HCT116 (cell line): ENCODE data around the gene ITPK1. TPM values are rescaled to one million over a fixed set of nuclear protein-coding genes. Genes with fewer than 3 reads are reported as not detected.

ENCODE experiments used
- ATAC-seq: fragments of 200-7000 bp; cut with Tn5 transposase; 2 replicates; pipeline ENCODE4 v1.9.1; 2020; ENCODE audit warnings: mild to moderate bottlenecking, moderate library complexity
- BruUV-seq: library from RNA; stranded (reverse); fragments of 400-500 nt; replicated peaks from 2 replicates; lab custom pipeline; 2021; lab: Mats Ljungman, UMichigan
- CTCF ChIA-PET: fragments of 300-600 bp; sonication (Branson Sonifier 250); formaldehyde crosslinking; loops from one replicate; lab custom pipeline; 2021; ENCODE audit warnings: antibody characterized with exemption; lab: Charles Lee
- POLR2A ChIA-PET: fragments of 300-600, 350-600 bp; sonication (Branson Sonifier 250); formaldehyde crosslinking; loops from one replicate; lab custom pipeline; 2021; ENCODE audit warnings: antibody characterized with exemption; lab: Charles Lee
- RAD21 ChIA-PET, 2 experiments: fragments of 300-600 bp; sonication (Branson Sonifier 250); formaldehyde crosslinking; loops; one replicate each; lab custom pipeline; 2023; ENCODE audit warnings: low total read pairs in 2 of 2; ENCODE audit not compliant: uncharacterized antibody in 2 of 2, unreplicated experiment in 2 of 2, low non-redundant PET in 1 of 2; lab: Charles Lee
- DNase-seq: peaks from one replicate; pipeline ENCODE4 v3.0.0-alpha.2; 2010; ENCODE audit warnings: low read depth, low spot score
- H2AFZ ChIP-seq: fragments of 200-600 bp; shearing (Covaris generic), sonication (generic); 2 replicates; pipeline ENCODE4 v1.6.1; 2017; ENCODE audit warnings: low read depth, mixed run types, mixed read lengths, antibody characterized with exemption, low read length; ENCODE audit not compliant: poor library complexity, severe bottlenecking
- H3K27ac ChIP-seq: 2 replicates; pipeline ENCODE4 v1.5.1; 2012; ENCODE audit warnings: low read depth, low read length
- H3K27me3 ChIP-seq: fragments of 200-600 bp; sonication (generic); 2 replicates; pipeline ENCODE4 v1.6.1; 2016; ENCODE audit warnings: mixed run types, low read length, mixed read lengths; ENCODE audit not compliant: insufficient read depth
- H3K36me3 ChIP-seq, 2 experiments: fragments of 200-500 bp in 1 of 2; fragments of 200-600 bp in 1 of 2; sonication (Bioruptor generic) in 1 of 2; sonication (generic) in 1 of 2; 2 replicates each; pipeline versions ENCODE4 v1.5.1 to v1.6.1; 2014 to 2016; ENCODE audit warnings: low read length in 2 of 2, inconsistent platforms in 1 of 2, mixed read lengths in 1 of 2, mixed run types in 1 of 2; ENCODE audit not compliant: insufficient read depth in 2 of 2, control insufficient read depth in 1 of 2
- H3K4me1 ChIP-seq, 2 experiments: fragments of 200-600 bp in 1 of 2; sonication (generic) in 1 of 2; 2 replicates each; pipeline versions ENCODE4 v1.5.1 to v1.6.1; 2012 to 2017; ENCODE audit warnings: low read length in 2 of 2, inconsistent platforms in 1 of 2, mild to moderate bottlenecking in 1 of 2, mixed read lengths in 1 of 2, mixed run types in 1 of 2, moderate library complexity in 1 of 2; ENCODE audit not compliant: insufficient read depth in 2 of 2, control insufficient read depth in 1 of 2
- H3K4me2 ChIP-seq: fragments of 200-600 bp; sonication (generic); 2 replicates; pipeline ENCODE4 v1.6.1; 2017; ENCODE audit warnings: mixed run types, low read length, mixed read lengths
- H3K4me3 ChIP-seq, 2 experiments: fragments of 200-600 bp in 1 of 2; sonication (generic) in 1 of 2; replicated peaks in 1 of 2; 2 replicates each; pipeline ENCODE4 v1.5.1; 2011 to 2016; ENCODE audit warnings: low read length in 2 of 2, control low read depth in 1 of 2, low read depth in 1 of 2, mild to moderate bottlenecking in 1 of 2, mixed read lengths in 1 of 2, mixed run types in 1 of 2
- H3K79me2 ChIP-seq: fragments of 200-600 bp; sonication (generic); 2 replicates; pipeline ENCODE4 v1.6.1; 2017; ENCODE audit warnings: mild to moderate bottlenecking, mixed run types, low read length, moderate library complexity, mixed read lengths; ENCODE audit not compliant: insufficient read depth
- H3K9ac ChIP-seq: fragments of 200-600 bp; sonication (generic); 2 replicates; pipeline ENCODE4 v1.6.1; 2016; ENCODE audit warnings: low read length, mixed read lengths
- H3K9me2 ChIP-seq: fragments of 200-600 bp; sonication (generic), shearing (Covaris generic); 2 replicates; pipeline ENCODE4 v1.6.1; 2017; ENCODE audit warnings: mixed run types, mild to moderate bottlenecking, moderate library complexity; ENCODE audit not compliant: insufficient read depth
- H3K9me3 ChIP-seq, 2 experiments: fragments of 200-500 bp in 1 of 2; fragments of 200-600 bp in 1 of 2; sonication (Bioruptor generic) in 1 of 2; sonication (generic) in 1 of 2; 2 replicates each; pipeline ENCODE4 v1.6.1; 2014 to 2017; ENCODE audit warnings: low read length in 2 of 2, mixed read lengths in 2 of 2, inconsistent platforms in 1 of 2, low read depth in 1 of 2, mild to moderate bottlenecking in 1 of 2, mixed run types in 1 of 2, moderate library complexity in 1 of 2; ENCODE audit not compliant: control insufficient read depth in 1 of 2, insufficient read depth in 1 of 2
- H4K20me1 ChIP-seq: fragments of 200-600 bp; sonication (generic), shearing (Covaris generic); 2 replicates; pipeline ENCODE4 v1.6.1; 2017; ENCODE audit warnings: mixed run types, mild to moderate bottlenecking, moderate library complexity; ENCODE audit not compliant: insufficient read depth
- ATF3 ChIP-seq: IDR thresholded peaks from 2 replicates; pipeline ENCODE4 v1.6.1; 2012
- EGR1 ChIP-seq: IDR thresholded peaks from 2 replicates; pipeline ENCODE4 v1.6.1; 2012; ENCODE audit warnings: low read depth
- ELF1 ChIP-seq: IDR thresholded peaks from 2 replicates; pipeline ENCODE4 v1.6.1; 2012; ENCODE audit warnings: low read depth, borderline replicate concordance
- EZH2phosphoT487 ChIP-seq: fragments of 200-600 bp; IDR thresholded peaks from 2 replicates; pipeline ENCODE4 v1.6.1; 2018; ENCODE audit warnings: antibody characterized with exemption, borderline replicate concordance
- REST ChIP-seq: IDR thresholded peaks from 2 replicates; pipeline ENCODE4 v1.6.1; 2012; ENCODE audit warnings: low read depth
- TCF7L2 ChIP-seq: IDR thresholded peaks from 2 replicates; pipeline ENCODE4 v1.7.0; 2011; ENCODE audit warnings: borderline replicate concordance, inconsistent platforms; ENCODE audit not compliant: insufficient read depth, insufficient read length; ENCODE audit errors: extremely low read depth
- YY1 ChIP-seq: IDR thresholded peaks from 2 replicates; pipeline ENCODE4 v1.6.1; 2011; ENCODE audit warnings: low read length, low read depth, moderate library complexity, mild to moderate bottlenecking; ENCODE audit not compliant: insufficient replicate concordance; ENCODE audit errors: extremely low read depth
- ZNF274 ChIP-seq: fragments of 200-500 bp; sonication (Bioruptor generic); IDR thresholded peaks from 2 replicates; pipeline ENCODE4 v1.6.1; 2014; ENCODE audit warnings: mild to moderate bottlenecking, low read depth, low read length, inconsistent platforms
- intact Hi-C: fragments of 100-400 bp; cut with micrococcal nuclease; formaldehyde crosslinking; loops from 2 replicates; pipeline ENCODE4 v1.10.0; 2022
- total RNA-seq: library from RNA; stranded (reverse); gene quantifications from one replicate; pipeline ENCODE4 v1.2.1, GENCODE V29; 2021; ENCODE audit not compliant: unreplicated experiment

Gene ITPK1
- total RNA-seq, 1 experiment from 2014 or later, result 70.2 TPM

GRCh38 chr14:92892589-92892988 lies 223.1 kb downstream of the ITPK1 start:
- TF ChIP-seq ZNF274 (no peak), ATF3 (no peak), YY1 (no peak), TCF7L2 (no peak), REST (no peak), EGR1 (no peak), EZH2phosphoT487 (no peak), ELF1 (no peak)
- Histone ChIP-seq H3K27ac (no peak overlapping the region), H2AFZ (no peak overlapping the region), H3K36me3 (no peaks in the 10 kb centered on the region), H3K4me1 (no peaks in the 10 kb centered on the region), H3K9me3 (peaks cover 3 to 10% of the 10 kb centered on the region in 2 experiments; a peak in 2 of 4 replicates), H3K4me3 (no peak overlapping the region), H3K9me2 (no peaks in the 10 kb centered on the region), H3K27me3 (no peaks in the 10 kb centered on the region), H3K9ac (no peak overlapping the region), H3K4me2 (no peak overlapping the region), H4K20me1 (no peaks in the 10 kb centered on the region), H3K79me2 (no peaks in the 10 kb centered on the region)
- CTCF ChIA-PET, result no interaction called here
- no TSS peak for BruUV-seq
- RAD21 ChIA-PET, result no interaction called here
- ATAC-seq, result no peak
- POLR2A ChIA-PET, result no interaction called here
- no peak for DNase-seq
- intact Hi-C loops, result no loop called here
